ENCODE data around the gene GRIP1. TPM values are rescaled to one million over a fixed set of nuclear protein-coding genes. Genes with fewer than 3 reads are reported as not detected.

GRIP1 gene
- total RNA-seq, 2 experiments from 2014 or later = 0.53 to 2.4 TPM

DNA sequence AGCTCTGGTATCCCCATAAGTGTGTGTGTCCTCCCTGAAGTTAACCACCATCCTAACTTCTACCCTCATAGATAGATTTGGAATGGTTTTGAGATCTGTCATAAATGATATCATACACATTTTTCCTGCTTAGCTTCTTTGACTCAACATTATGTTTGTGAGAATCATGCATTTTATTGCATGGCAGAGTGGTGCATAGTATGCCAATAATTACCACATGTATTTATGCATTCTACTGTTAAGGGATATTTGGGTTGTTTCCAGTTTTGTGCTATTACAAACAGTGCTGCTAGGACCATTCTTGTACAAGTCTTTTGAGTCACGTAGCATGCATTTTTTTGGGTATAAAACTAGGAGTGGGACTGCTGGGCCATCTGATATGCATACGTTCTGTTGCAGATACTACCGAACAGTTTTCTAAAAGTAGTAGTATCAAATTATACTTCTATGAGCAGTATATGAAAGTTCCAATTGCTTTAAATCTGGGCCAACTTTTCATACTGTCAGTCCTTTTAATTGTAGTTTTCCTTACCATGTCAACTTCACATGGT is 13.4 kb downstream of the GRIP1 start:
- DNase-seq (no peak), ATAC-seq (no peak)
- no peaks in the 10 kb centered on the region for H3K9me3 Mint-ChIP-seq (ENCODE audit: low read depth)
- ChIA-PET POLR2A (no interaction called here), CTCF (interaction anchor here (0.7 kb wide), 1 partner anchor 1211 kb away, joined by 3 read pairs; no protein-coding TSS in a partner anchor)
- peaks cover 3% of the 10 kb centered on the region for H3K4me1 Mint-ChIP-seq
- intact Hi-C loops (cut with DNase I, micrococcal nuclease) = no loop called here
- no peaks in the 10 kb centered on the region for H3K36me3 Mint-ChIP-seq (ENCODE audit: low read depth)
- peaks cover 13% of the 10 kb centered on the region for H3K27me3 Mint-ChIP-seq
- no peak overlapping the region for H3K27ac Mint-ChIP-seq
- H3K4me3 Mint-ChIP-seq = no peak overlapping the region

DNA sequence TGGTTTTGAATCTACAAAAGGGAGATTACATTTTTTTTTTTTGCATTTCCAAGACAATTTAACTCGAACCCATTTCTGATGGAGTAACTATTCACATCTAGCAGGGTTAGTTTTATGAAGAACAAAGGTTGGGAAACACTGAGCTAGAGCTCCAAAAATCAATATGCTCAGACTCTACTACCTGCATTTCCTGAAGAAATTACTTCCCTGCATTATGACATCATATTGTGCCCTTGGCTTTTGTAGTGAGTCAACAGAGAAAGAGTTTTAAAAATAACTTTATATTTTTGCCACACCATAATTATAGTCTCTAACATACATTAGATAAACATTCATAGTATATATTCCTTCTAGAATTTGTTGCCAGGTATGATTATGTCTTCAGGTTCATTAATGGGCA is 14.8 kb downstream of the GRIP1 start:
- no peak for ATAC-seq
- ChIA-PET CTCF (interaction anchor here (0.5 kb wide), 1 partner anchor 955 kb away, joined by 3 read pairs; no protein-coding TSS in a partner anchor), POLR2A (no interaction called here)

DNA sequence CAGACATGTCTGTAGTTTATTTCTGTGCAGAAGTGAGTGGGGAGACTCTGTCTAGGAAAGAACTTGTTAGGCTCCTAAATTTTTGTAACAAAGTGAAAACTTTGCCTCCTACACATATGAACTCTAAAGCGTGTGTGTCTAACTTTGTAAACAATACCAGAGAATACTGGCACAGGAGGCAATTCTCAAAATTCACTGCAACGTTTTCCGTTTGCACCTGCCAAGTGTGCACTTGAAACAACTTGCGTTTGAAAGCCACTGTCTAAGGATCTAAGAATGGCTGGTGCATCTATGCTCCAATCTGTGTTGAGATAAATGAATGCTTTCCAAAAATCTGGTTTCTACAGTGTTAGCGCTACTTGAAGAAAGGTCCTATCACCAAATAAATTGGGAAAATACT is 15.3 kb downstream of the GRIP1 start:
- no peak overlapping the region for H3K27ac Mint-ChIP-seq
- H3K4me1 Mint-ChIP-seq = peaks cover 3% of the 10 kb centered on the region
- no peaks in the 10 kb centered on the region for H3K9me3 Mint-ChIP-seq (ENCODE audit: low read depth)
- H3K36me3 Mint-ChIP-seq (ENCODE audit: low read depth) = no peaks in the 10 kb centered on the region
- DNase-seq = no peak
- H3K4me3 Mint-ChIP-seq = no peak overlapping the region
- peaks cover 10% of the 10 kb centered on the region for H3K27me3 Mint-ChIP-seq
- intact Hi-C loops (cut with DNase I, micrococcal nuclease) = no loop called here
- no peak for ATAC-seq
- POLR2A ChIA-PET = no interaction called here
- CTCF ChIA-PET = interaction anchor here (0.9 kb wide), 1 partner anchor 12 kb away, joined by 3 read pairs; no protein-coding TSS in a partner anchor

More for the DNA sequence above, 14.8 kb downstream of the GRIP1 start:
- no peaks in the 10 kb centered on the region for H3K36me3 Mint-ChIP-seq (ENCODE audit: low read depth)
- intact Hi-C loops (cut with DNase I, micrococcal nuclease) = no loop called here
- no peak overlapping the region for H3K27ac Mint-ChIP-seq
- no peak overlapping the region for H3K4me3 Mint-ChIP-seq
- H3K27me3 Mint-ChIP-seq = peaks cover 10% of the 10 kb centered on the region
- H3K9me3 Mint-ChIP-seq (ENCODE audit: low read depth) = no peaks in the 10 kb centered on the region
- DNase-seq = no peak
- H3K4me1 Mint-ChIP-seq = peaks cover 3% of the 10 kb centered on the region

DNA sequence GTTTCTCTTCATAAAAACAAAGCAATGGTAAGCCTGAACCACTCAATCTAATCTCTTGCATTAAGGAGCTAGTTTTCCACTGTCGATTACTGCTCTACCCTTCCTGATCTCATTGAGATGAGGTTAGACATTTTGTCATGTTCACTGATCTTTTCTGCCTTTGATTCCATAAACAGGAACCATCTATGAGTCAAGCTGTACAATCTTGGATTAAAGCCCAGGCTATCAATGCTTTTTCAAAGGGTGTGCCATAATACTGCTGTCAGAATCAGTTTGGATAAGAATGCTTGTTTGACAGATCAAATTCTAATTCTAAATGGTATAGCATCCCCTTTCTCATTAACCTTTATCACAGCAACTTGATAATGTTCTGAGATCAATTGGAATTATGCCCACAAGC is 16.1 kb downstream of the GRIP1 start:
- no peaks in the 10 kb centered on the region for H3K9me3 Mint-ChIP-seq (ENCODE audit: low read depth)
- ChIA-PET CTCF (interaction anchor here (0.9 to 1.2 kb wide), 3 partner anchors 12 to 31 kb away, joined by 3 read pairs; no protein-coding TSS in a partner anchor), POLR2A (no interaction called here)
- DNase-seq (no peak), ATAC-seq (no peak)
- intact Hi-C loops (cut with DNase I, micrococcal nuclease) = no loop called here
- H3K36me3 Mint-ChIP-seq (ENCODE audit: low read depth) = no peaks in the 10 kb centered on the region
- H3K4me3 Mint-ChIP-seq = no peak overlapping the region
- no peak overlapping the region for H3K27ac Mint-ChIP-seq
- H3K4me1 Mint-ChIP-seq = peaks cover 3% of the 10 kb centered on the region
- H3K27me3 Mint-ChIP-seq = peaks cover 10% of the 10 kb centered on the region

DNA sequence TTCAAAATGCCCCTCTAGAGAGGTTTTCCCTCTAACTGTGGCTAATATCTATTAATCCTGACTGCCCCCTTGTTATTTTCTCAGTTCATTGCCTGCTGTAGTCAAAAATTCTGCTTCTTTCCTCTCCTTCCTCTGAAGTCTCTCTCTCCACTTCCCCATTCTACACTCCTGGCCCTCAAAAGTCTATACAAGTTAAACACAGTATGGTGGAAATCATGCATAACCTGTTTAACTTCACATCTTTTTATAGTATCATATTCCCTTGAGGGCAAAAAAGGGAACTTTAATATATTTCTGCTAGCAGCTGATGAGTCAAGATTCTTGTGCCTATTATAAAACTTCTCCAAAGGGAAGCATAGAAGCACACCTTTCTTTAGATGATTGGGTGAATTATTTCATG is 16.7 kb downstream of the GRIP1 start:
- Mint-ChIP-seq H3K4me1 (peaks cover 3% of the 10 kb centered on the region), H3K9me3 (ENCODE audit: low read depth) (no peaks in the 10 kb centered on the region), H3K27ac (no peak overlapping the region), H3K27me3 (peaks cover 10% of the 10 kb centered on the region), H3K4me3 (no peak overlapping the region), H3K36me3 (ENCODE audit: low read depth) (no peaks in the 10 kb centered on the region)
- ATAC-seq (no peak), DNase-seq (no peak)
- CTCF ChIA-PET = interaction anchor here (1.2 kb wide), 2 partner anchors 25 to 32 kb away, joined by 3 read pairs; no protein-coding TSS in a partner anchor
- POLR2A ChIA-PET = no interaction called here
- intact Hi-C loops (cut with DNase I, micrococcal nuclease) = no loop called here

DNA sequence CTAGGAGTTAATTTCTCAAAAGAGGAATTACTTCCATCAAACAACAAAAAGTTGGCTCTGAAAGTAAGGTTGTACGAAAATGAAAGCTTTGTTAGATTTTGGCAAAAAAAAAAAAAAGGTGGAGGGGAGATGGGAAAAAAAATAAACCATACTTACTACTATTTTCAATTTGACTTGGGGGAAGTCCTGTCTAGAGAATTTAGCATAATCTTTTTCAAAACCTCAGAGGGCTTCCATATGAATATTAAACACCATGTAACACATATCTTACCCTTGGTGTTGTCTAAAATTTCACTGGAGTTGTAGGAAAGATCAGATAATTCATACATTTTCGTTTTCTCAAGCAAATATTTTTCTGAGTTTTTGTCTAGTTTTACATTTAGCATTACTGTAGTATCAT is 17.5 kb downstream of the GRIP1 start:
- no peaks in the 10 kb centered on the region for H3K36me3 Mint-ChIP-seq (ENCODE audit: low read depth)
- ATAC-seq = no peak
- no peaks in the 10 kb centered on the region for H3K9me3 Mint-ChIP-seq (ENCODE audit: low read depth)
- CTCF ChIA-PET = interaction anchor here (0.6 kb wide), 1 partner anchor 37 kb away, joined by 3 read pairs; no protein-coding TSS in a partner anchor
- peaks cover 10% of the 10 kb centered on the region for H3K27me3 Mint-ChIP-seq
- no peak overlapping the region for H3K27ac Mint-ChIP-seq
- intact Hi-C loops (cut with DNase I, micrococcal nuclease) = no loop called here
- peaks cover 3% of the 10 kb centered on the region for H3K4me1 Mint-ChIP-seq
- POLR2A ChIA-PET = no interaction called here
- DNase-seq = no peak
- H3K4me3 Mint-ChIP-seq = no peak overlapping the region

DNA sequence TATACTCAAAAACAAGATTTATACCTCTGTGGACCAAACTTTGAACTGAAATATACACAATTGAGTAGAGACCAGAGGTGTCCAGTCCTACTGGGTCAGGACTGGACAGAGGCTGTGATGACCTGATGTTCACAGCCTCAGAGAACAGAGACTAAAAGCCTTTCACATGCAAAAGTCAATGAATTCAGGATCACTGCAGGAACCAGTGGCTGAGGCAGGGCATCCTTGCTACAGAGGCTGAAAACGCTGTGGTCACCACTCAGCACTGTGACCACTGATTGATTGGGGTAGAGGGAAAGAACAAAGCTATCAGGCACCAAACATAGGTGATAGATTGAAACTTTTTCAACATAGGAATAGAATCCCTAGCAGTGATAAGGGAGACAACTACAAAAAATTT is 25.1 kb downstream of the GRIP1 start:
- Mint-ChIP-seq H3K27ac (no peak overlapping the region), H3K4me1 (no peaks in the 10 kb centered on the region), H3K9me3 (ENCODE audit: low read depth) (no peaks in the 10 kb centered on the region), H3K27me3 (peaks cover 7% of the 10 kb centered on the region), H3K36me3 (ENCODE audit: low read depth) (no peaks in the 10 kb centered on the region), H3K4me3 (no peak overlapping the region)
- ATAC-seq (no peak), DNase-seq (no peak)
- ChIA-PET POLR2A (no interaction called here), CTCF (no interaction called here)
- intact Hi-C loops (cut with DNase I, micrococcal nuclease) = no loop called here

DNA sequence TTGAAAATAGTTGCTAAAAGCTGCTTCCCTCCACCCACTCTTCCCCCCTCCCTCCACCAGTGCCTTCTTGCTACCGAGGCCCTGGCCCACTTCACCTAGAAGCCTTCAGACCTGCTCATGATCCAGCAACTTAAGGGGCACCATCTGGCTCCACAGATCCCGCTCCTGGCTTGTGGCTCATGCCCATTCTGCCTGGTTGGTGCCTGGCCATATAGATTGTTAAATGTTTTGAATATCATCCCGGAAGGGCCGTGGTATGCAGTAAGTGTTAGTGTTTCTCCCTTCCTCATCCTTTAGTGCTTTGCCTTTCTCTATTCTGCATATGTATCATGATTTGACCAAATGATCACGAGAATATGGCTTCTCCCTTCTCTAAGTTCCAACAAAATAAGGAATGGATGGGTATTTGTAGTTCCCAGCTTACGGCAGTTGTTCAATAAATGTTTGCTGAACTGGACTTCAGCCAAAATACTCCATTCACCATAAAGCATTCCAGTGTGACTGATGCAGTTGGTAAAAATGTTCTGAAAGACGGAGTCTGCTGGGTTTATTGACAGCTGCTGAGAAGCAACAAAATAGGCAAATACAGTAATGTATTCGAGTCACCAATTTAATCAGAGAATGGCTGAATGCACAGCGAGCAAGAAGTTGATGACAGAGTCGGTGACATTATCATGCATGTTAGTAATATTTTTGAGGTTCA is 30.7 kb downstream of the GRIP1 start:
- DNase-seq = no peak
- H3K4me3 Mint-ChIP-seq = no peak overlapping the region
- no peaks in the 10 kb centered on the region for H3K4me1 Mint-ChIP-seq
- H3K27me3 Mint-ChIP-seq = no peaks in the 10 kb centered on the region
- ChIA-PET POLR2A (no interaction called here), CTCF (interaction anchor here (0.7 kb wide), 1 partner anchor 193 kb away, joined by 3 read pairs; no protein-coding TSS in a partner anchor)
- ATAC-seq = no peak
- H3K36me3 Mint-ChIP-seq (ENCODE audit: low read depth) = no peaks in the 10 kb centered on the region
- H3K27ac Mint-ChIP-seq = no peak overlapping the region
- H3K9me3 Mint-ChIP-seq (ENCODE audit: low read depth) = no peaks in the 10 kb centered on the region
- intact Hi-C loops (cut with DNase I, micrococcal nuclease) = no loop called here

DNA sequence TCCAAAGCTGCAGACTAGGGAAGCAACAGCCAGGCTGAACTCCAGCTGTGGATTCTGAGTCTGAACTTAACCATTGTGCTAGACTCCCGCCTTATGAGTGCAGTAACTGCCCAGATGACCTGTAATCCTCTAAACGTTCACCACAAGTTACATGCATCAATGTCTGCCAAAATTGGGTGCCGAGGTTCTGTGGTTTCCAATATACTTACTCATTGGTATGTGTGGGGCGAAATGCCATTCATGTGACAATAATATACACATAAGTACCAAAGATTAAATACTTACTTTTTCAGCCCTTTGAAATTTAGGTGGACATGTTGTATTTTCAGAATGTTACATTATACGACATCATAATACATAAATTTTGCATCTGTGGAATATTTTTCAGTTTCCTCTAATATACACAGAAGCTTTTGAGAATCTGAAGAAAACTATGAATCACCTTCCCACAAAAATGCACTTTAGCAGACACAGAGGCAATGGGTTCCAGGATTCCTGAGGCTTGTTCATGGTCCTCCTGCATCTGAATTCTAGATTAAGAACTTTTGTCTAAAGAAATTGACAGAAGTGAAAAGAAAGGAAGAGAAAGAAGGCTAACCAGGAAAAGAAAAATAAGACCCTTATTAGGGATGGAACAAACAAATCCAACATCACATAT is 31.7 kb downstream of the GRIP1 start:
- intact Hi-C loops (cut with DNase I, micrococcal nuclease) = no loop called here
- Mint-ChIP-seq H3K4me1 (no peaks in the 10 kb centered on the region), H3K4me3 (no peak overlapping the region), H3K9me3 (ENCODE audit: low read depth) (no peaks in the 10 kb centered on the region), H3K27ac (no peak overlapping the region), H3K36me3 (ENCODE audit: low read depth) (no peaks in the 10 kb centered on the region), H3K27me3 (no peaks in the 10 kb centered on the region)
- DNase-seq = no peak
- ChIA-PET CTCF (no interaction called here), POLR2A (no interaction called here)
- no peak for ATAC-seq

DNA sequence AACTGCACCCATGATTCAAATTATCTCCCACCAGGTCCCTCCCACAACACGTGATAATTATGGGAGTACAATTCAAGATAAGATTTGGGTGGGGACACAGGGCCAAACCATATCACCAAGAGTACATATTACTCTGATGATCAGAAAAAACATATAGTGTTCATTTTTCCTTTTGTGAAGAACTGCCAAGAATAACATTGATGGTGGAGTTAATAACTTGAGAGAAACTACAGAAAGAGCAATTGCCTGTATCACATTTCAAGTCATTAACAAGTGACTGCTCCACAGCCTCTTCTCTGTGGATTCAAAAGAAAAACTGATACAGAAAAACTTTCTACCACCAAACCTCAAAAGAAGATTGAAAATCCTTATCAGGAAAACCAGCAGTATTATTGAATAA is 34.7 kb downstream of the GRIP1 start:
- ATAC-seq (no peak), DNase-seq (no peak)
- no peak overlapping the region for H3K4me3 Mint-ChIP-seq
- ChIA-PET POLR2A (no interaction called here), CTCF (no interaction called here)
- intact Hi-C loops (cut with DNase I, micrococcal nuclease) = no loop called here
- H3K4me1 Mint-ChIP-seq = no peaks in the 10 kb centered on the region
- no peak overlapping the region for H3K27ac Mint-ChIP-seq
- no peaks in the 10 kb centered on the region for H3K27me3 Mint-ChIP-seq
- no peaks in the 10 kb centered on the region for H3K9me3 Mint-ChIP-seq (ENCODE audit: low read depth)
- no peaks in the 10 kb centered on the region for H3K36me3 Mint-ChIP-seq (ENCODE audit: low read depth)

DNA sequence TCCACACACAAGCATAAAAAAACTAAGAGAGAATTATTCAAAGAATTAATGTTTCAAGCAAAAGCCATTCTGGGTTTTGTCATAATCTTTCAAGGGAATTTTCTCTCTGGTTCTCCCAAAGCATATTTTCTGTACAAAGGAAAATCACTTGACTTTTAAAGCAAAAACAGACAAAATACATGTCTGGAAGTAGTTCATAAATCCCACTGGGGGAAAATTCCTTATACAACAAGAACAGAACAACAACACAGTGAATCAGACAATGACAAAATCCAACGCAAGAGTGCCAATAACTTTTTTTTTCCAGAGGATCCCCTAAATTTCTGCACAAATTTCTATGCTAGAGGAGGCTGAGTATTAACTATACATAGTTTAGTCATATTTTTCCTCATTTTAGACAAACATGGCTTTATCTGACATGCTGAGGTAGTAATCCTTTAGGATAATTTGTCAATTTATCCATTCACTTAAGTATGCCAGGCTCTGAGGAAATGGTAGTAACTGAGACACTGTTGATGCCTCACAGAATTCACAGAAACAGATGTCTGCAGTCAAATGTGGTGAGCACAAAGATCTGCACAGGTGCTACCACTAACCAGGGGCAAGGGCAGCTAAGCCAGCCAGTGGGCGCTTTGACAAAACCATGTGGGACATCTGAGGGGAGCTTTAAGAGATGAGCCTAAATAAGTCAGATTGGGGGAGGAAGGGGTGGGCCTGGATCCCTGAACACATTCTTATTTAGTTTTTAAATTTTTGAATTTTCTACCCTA is 38.0 kb downstream of the GRIP1 start:
- no peak for DNase-seq
- intact Hi-C loops (cut with DNase I, micrococcal nuclease) = no loop called here
- Mint-ChIP-seq H3K36me3 (ENCODE audit: low read depth) (no peaks in the 10 kb centered on the region), H3K27ac (no peak overlapping the region), H3K9me3 (ENCODE audit: low read depth) (no peaks in the 10 kb centered on the region), H3K27me3 (no peaks in the 10 kb centered on the region), H3K4me3 (no peak overlapping the region), H3K4me1 (no peaks in the 10 kb centered on the region)
- CTCF ChIA-PET = interaction anchor here (0.6 kb wide), 2 partner anchors 226 to 823 kb away, joined by 3 read pairs; no protein-coding TSS in a partner anchor
- POLR2A ChIA-PET = no interaction called here
- ATAC-seq = no peak
